CD4-positive, alpha-beta T cell treated with Interleukin-10 for 1 hour (primary cell): ENCODE data around the gene DENND2A.
"Not testable (repeated sequence)": the region's sequence is repeated elsewhere in the genome, so short reads cannot be mapped to it uniquely, and the experiment has no call there.

ENCODE experiments used
- DNase-seq: peaks from one replicate; pipeline ENCODE4 v3.0.0-alpha.2; 2020

The DENND2A gene

GRCh38 chr7:140645166-140645900 lies 4.7 kb upstream of the DENND2A start:
- no peak for DNase-seq

GRCh38 chr7:140644761-140645160 lies 4.1 kb upstream of the DENND2A start:
- not testable (repeated sequence) for DNase-seq

- DNase-seq: no peak
These were observed 2.8 kb upstream of the DENND2A start for GRCh38 chr7:140643416-140643815.

GRCh38 chr7:140641524-140642195 lies 1.0 kb upstream of the DENND2A start:
- no peak for DNase-seq

GRCh38 chr7:140640060-140640637 lies 464 bp downstream of the DENND2A start:
- no peak for DNase-seq

- DNase-seq: no peak
These were observed 1.1 kb downstream of the DENND2A start for GRCh38 chr7:140639366-140640053.

GRCh38 chr7:140638173-140638791 lies 2.3 kb downstream of the DENND2A start:
- DNase-seq: no peak

GRCh38 chr7:140637400-140637799 lies 3.2 kb downstream of the DENND2A start:
- no peak for DNase-seq

- DNase-seq: no peak
These were observed 4.8 kb downstream of the DENND2A start for GRCh38 chr7:140635816-140636215.

GRCh38 chr7:140635345-140635744 lies 5.3 kb downstream of the DENND2A start:
- DNase-seq: no peak

- no peak for DNase-seq
These were observed 9.0 kb downstream of the DENND2A start for GRCh38 chr7:140631602-140632001.

GRCh38 chr7:140631021-140631420 lies 9.6 kb downstream of the DENND2A start:
- DNase-seq: no peak

GRCh38 chr7:140625908-140626868 lies 14.4 kb downstream of the DENND2A start:
- DNase-seq: no peak

GRCh38 chr7:140625192-140625558 lies 15.4 kb downstream of the DENND2A start:
- DNase-seq: not testable (repeated sequence)

GRCh38 chr7:140624392-140625191 lies 16.0 kb downstream of the DENND2A start:
- no peak for DNase-seq

- DNase-seq: no peak
These were observed 16.6 kb downstream of the DENND2A start for GRCh38 chr7:140623980-140624379.

- no peak for DNase-seq
These were observed 19.1 kb downstream of the DENND2A start for GRCh38 chr7:140621401-140622021.

GRCh38 chr7:140619915-140620510 lies 20.6 kb downstream of the DENND2A start:
- DNase-seq: not testable (repeated sequence)

GRCh38 chr7:140619176-140619575 lies 21.4 kb downstream of the DENND2A start:
- no peak for DNase-seq

GRCh38 chr7:140618306-140618705 lies 22.3 kb downstream of the DENND2A start:
- no peak for DNase-seq
